Measurements from ENCODE around the gene CHRNE.

GRCh38 chr17:4898927-4899326, 4.0 kb downstream of the CHRNE start:
- TF ChIP-seq, protein P1, sequence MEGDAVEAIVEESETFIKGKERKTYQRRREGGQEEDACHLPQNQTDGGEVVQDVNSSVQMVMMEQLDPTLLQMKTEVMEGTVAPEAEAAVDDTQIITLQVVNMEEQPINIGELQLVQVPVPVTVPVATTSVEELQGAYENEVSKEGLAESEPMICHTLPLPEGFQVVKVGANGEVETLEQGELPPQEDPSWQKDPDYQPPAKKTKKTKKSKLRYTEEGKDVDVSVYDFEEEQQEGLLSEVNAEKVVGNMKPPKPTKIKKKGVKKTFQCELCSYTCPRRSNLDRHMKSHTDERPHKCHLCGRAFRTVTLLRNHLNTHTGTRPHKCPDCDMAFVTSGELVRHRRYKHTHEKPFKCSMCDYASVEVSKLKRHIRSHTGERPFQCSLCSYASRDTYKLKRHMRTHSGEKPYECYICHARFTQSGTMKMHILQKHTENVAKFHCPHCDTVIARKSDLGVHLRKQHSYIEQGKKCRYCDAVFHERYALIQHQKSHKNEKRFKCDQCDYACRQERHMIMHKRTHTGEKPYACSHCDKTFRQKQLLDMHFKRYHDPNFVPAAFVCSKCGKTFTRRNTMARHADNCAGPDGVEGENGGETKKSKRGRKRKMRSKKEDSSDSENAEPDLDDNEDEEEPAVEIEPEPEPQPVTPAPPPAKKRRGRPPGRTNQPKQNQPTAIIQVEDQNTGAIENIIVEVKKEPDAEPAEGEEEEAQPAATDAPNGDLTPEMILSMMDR (IDR thresholded peaks at IDR 0.05): no peak
- TF ChIP-seq POLR2A (IDR thresholded peaks at IDR 0.05): no peak
